HG03066 (cell line): ENCODE data around the gene PSIP1.
"Not testable (repeated sequence)": the region's sequence is repeated elsewhere in the genome, so short reads cannot be mapped to it uniquely, and the experiment has no call there.

ENCODE experiments used
- ATAC-seq: cut with Tn5 transposase; IDR thresholded peaks from one replicate; pipeline ENCODE4 v1.9.1; 2021; ENCODE audit warnings: low read depth; ENCODE audit not compliant: unreplicated experiment

PSIP1 gene

DNA sequence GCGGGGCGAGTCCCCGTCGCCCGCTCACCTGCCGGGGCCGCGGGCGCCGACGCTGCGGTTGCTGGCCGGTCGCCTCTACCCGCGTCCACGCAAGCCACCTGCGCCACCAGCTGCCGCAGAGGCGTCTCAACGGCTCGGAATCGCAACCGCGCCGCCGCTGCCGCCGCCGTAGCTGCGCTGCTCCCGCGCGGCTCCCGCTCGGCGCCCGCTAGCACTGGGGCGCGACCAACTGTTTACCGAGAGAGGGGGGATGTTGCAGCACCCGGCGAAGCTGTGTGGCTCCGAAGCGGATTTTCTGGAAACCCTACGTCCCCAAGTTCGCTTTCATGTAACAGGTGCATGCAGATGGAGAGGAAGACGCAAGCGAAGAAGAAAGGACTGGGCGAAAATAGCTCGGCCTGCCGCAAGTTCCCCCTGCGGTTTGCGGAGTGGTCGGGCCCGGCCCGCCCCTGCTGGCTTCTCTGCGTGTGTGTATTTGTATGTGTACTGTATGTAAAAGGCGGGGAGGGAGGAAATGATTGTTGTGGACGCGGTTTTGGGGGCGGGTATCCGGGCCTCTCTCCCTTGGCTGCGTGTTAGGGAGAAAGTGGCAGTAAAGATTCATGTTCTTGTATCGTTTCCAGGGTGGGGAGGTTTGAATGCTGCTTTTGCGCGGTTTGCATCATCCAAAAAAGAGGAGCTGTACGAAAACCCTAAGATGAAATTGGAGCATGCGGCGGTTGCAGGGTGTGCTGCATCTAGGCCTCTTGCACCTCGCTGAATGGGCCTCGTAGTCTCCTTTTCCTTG lies at the start of gene PSIP1:
Gene PSIP1, minus strand, starts transcription at position 182 of the 787 bp plus-strand sequence. CDS start 782 bp downstream, outside the sequence.
- peak; percentile 77 for ATAC-seq

DNA sequence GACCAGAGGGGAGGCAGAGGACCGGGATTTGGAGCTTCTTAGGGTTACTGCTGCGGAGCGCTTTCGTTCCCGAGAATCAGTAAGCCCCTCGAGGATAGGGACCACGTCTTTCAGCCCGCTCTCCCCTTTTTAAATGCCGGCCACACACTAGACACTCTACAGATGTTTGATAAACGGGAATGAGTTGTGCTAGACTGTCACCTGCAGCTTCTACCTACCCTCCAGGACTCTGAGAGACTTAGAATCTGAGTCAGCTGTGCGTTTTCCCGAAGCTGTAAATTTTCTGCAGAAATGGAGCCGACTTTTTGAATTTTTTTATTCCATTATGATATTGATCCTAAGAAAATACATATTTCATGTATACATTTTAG lies 42.7 kb upstream of the PSIP1 start:
- peak; percentile 15 for ATAC-seq

DNA sequence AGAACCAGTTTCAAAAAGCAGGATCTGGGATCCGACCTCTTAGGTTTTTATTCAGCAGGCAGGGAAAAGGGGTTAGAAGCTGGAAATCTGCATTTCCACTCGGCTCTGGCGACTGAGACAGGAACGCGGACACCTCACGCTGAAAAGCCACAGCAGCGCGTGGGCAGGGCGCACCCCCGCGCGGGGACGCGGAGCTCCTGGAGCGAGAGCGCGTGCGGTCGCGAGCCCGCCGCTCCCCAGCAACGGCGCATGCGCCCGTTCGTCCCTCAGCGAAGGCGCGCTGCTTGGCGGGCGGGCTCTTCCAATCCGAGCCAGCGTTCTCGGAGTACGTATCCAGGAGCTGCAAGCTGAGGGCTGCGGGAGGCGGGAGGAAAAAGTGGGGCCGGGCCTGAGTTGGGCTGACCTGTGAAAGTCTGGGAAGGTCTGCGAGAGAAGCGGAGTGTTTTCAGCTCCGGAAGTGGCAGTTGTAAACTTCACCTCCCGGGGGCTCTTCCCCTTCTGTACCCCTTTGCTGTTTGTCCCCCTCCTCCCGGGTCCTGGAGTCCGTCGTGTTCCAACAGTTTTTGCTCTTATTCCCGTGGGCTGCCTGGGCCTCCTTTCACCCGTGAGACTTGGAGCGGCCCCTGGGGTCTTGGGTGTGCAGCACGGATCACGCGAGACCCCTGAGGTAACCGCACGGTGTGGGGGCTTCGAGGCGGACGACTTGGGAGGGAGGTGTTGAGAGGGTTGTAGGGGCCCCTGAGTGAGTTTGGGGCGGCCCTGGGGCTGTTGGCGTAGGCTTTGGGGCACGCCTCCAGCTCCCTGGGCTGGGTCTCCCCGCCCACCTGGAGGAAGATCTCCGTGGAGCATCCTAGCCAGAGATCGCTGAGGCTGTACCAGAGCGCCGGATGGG lies 42.1 kb upstream of the PSIP1 start, which contains the start of gene CCDC171:
Gene CCDC171, plus strand, starts transcription at position 408 of the 892 bp plus-strand sequence. CDS start 11,046 bp downstream, outside the sequence.
- ATAC-seq = peak; percentile 76

DNA sequence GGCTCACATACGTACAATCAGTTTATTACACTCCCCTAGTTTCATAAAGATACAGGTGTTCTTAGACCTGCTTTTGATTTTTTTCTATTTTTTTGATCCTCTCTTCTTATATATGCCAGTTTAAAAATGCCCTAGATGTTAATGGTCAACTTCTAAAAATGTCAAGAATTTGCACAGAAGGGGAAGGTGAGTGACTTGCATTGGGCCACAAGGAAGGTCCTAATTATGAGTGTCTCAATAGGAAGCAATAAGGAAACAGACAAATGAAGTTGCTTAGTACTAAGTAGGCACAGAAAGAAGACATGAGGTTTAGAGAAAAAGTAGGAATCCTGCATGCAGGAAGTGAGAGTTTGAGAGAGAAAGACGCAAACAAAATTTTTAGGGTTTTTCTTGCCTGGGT lies 38.8 kb upstream of the PSIP1 start:
- no peak for ATAC-seq

DNA sequence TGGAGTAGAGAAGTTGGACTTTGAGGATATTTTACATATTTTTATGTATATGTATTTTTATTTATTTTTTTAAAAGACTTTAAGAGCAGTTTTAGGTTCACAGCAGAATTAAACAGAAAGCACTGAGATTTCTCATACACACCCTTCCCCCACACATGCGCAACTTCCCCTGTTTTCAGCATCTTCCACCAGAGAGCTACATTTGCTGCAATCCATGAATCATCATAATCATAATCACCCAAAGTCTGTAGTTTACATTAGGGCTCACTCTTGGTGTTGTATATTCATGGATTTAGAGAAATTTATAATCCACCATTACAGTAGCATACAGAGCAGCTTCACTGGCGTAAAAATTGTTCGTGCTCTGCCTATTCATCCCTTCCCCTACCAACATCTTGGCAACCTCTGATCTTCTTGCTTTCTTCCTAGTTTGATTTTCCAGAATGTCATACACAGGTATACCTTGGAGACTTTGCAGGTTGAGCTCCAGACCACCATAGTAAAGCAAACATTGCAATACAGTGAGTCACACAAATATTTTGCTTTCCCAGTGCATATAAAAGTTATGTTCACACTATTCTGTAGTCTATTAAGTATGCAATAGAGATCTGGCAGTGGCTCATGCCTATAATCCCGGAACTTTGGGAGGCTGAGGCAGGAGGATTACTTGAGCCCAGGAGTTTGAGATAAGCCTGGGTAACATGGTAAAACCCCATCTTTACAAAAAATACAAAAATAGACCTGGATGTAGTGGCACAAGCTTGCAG lies 32.5 kb upstream of the PSIP1 start:
- ATAC-seq = no peak

DNA sequence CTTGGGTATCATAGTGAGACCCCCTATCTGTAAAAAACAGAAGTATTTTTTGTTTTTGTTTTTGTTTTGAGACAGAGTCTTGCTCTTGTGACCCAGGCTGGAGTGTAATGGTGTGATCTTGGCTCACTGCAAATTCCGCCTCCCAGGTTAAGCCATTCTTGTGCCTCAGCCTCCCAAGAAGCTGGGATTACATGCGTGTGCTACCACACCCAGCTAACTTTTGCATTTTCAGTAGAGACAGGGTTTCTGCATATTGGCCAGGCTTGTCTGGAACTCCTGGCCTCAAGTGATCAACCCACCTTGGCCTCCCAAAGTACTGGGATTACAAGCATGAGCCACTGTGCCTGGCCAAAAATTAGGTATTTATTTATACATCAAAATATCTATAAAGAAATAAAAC lies 31.9 kb upstream of the PSIP1 start:
- ATAC-seq = no peak

DNA sequence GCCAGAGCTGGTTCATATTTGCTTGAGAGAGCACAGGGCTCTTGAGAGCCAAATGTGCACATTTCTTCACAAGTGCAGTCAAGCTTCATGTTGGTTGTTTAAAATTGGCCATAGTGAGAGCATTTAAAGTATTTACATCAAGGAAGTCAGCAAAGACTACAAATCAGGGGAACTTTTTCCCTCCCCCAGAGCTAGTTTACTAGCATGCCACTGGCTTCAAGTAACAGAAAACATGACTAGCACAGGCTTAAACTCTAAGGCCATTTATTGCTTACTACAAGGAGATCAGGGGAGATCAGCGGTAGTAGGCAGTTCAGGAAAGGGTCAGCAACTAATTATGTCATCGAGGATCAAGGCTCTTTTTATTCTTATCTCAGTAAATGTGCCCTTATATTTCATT lies 31.1 kb upstream of the PSIP1 start:
- no peak for ATAC-seq

DNA sequence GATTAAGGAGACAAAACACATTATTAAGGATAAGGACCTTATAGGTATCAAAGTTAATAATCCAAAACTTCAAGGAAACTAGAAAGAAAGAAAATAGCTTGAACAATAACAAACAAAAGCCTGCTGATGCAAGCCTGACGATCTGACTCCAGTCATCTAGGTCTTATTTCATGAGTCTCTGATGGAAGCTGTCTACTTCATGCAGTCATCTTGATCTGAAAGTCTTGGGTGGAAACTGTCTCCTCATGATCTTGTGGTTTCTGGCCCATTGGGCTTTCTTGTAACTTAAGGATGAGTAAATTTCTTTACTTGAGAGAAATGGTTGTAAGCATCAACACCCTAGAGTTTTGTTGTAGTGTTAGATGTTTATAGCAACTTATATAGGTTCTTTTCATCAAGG lies 20.6 kb upstream of the PSIP1 start:
- no peak for ATAC-seq

DNA sequence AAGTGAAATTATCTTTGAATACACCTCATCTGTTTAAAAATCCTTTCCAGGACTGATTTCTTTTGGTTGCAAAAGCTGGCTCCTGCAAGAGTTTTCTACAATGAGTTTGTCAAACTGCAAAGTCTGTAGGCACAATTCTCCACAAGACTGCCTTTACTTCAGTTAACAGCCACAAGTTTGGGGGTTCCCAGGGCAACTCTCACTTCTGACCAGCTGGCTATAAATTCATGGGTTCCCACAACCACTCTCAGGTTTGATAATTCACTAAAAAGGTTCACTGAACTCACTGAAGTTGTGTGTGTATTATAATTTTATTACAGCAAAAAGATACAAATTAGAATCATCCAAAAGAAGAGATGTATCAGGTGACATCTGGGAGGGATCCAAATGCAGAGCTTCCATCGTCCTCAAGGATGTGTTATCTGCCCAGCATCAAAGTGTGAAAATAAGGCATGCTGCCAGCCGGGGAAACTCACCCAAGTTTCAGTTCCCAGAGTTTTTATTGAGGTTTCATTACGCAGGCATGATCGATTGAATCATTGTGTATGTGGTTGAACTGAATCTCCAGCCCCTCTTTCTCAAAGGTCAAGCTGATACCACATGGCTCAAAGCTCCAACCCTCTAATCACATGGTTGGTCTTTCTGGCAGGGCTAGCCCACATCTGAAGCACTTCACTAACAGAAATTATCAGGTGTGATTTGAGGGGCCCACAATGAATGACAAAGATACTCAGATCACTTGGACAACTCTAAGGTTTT lies 19.0 kb upstream of the PSIP1 start:
- ATAC-seq = peak; percentile 84

DNA sequence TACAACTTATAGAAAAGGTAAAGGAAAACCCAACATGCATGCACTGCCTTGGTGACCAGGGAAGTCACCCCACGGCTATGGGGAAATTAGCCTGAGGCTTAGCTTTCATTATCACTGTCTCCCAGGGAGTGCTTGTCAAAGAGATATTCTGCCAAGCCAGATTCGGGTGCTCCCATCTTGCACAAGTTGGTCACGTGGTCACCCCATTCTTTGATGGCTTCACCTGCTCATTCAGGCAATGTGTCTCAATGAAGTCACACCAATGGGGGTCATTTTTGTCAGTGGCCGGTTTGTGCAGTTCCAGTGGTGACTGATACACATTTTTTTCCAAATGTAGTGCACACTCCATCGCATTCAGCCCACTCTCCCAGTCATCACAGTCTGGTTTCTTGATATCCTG lies 16.3 kb upstream of the PSIP1 start:
- ATAC-seq = not testable (repeated sequence)

DNA sequence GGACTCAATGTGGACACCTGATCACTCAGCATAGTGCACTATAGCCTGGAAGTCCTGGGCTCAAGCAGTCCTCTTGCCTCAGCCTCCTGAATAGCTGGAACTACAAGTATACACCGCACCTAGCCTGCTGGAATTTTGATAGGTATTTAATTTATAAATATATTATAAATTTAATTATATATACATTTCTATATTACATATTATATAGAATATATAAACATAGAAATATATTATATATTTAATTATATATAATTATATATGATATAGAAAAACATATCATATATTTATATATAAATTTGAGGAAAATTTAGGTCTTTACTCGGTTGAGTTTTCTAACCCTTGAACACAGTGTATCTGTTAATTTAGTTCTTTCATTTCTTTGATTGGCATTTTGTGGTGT lies 15.2 kb upstream of the PSIP1 start:
- no peak for ATAC-seq

DNA sequence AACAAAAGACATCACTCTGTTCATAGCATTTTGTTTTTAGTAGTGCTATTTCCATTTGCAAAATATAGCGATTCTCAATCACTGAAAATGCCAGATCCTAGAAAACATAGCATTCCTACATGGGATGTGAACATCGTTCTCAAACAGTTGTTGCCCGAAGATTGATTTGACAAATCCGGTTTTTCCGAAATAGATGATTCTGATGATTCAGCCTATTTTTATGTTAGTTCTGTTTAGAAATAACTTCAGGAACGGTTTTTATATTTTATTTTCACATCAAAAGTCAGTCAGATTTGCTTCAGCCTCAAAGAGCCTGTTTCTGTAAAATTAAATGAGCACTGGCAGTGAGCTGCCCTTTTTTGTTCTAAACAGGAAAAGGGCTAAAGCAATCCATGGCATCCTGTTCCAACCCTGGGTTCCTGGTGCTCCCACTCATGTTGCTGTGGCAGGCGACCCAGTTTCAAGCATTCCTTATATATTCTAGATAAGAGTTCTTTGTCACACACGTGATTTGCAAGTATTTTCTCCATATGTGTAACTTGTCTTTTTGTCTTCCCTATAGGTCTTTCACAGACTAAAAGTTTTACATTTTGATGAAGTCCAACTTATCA lies 14.2 kb upstream of the PSIP1 start:
- no peak for ATAC-seq

DNA sequence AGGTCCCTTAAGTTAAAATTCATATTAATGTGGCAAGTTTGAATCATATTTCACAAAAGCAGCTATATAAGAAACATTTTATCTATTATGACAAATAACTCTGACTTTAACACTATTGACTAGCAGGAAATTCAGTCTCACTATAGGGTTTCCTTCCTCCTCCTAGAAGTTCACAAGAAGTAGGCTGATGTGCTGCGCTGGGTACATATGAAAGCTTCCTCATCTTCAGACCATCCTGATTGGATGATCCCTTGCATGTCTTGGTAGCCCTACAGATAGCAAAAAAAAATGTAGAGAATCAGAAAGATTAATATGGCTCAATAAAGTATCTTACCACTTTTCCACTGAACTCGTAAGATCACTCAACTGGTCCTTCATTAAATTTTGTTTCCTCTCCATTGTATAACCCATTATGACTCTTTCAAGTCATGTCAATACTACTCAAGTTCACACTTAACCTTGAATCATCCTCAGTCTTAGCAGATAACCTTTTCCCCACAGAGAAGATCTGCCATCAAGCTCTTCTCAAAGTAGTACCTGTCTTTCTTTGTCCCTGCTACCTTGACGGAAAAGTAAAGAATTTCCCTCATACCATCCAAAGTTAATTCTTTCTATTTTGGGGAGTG lies 11.5 kb upstream of the PSIP1 start:
- no peak for ATAC-seq

DNA sequence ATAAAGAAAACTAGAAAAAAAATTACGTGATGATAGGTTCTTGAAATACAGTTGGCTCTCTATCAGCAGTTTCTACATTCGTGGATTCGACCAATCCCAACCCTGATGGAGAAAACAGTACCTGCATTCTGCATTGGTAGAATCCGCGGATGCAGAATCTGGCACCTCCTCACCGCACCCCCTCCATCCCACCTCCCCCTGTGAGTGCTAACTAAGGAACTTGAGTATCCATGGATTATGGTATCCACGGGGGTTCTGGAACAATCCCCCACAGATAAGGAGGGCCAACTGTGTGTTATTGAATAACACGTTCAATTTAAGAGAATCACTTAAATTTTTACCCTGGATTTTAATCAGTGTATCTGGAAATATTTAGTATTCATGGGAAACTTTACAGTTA lies 10.5 kb upstream of the PSIP1 start:
- no peak for ATAC-seq

DNA sequence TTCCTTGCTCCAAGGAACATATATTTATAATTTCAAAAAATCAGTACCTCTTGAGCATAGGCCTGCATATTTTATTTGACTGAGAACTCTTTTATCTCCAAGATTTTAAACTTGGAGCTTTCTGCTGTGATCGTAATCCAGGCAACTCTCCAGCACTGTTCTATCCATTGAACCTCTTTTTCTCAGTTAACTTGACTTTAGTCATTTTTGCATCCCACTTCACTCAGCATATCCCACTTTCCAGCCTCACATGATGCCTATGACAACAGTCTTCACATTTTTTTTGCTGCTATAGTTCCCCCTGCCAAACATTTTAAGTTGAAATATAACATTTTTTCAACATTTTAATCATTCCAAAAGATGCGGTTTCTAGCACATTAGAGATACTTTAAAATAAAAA lies 9.1 kb upstream of the PSIP1 start:
- no peak for ATAC-seq

DNA sequence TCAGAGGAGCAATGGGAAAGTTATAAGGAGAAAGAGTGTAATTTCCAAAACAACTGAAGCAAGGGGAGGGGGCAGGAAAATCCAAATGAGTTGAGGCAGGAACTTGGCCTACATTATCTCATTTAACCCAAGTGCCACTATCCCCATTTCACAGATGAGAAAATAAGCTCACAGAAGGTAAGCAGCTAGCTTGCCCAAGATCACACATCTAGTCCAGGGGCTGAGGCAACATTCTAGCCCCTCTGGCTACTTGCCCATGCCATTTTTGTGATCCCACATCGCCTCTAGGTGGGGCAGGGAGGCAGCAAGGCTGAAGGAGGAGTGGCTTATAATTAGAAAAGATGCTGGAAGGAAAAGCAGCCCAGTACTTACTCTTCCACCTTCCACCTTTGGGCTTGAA lies 2.6 kb upstream of the PSIP1 start:
- no peak for ATAC-seq

DNA sequence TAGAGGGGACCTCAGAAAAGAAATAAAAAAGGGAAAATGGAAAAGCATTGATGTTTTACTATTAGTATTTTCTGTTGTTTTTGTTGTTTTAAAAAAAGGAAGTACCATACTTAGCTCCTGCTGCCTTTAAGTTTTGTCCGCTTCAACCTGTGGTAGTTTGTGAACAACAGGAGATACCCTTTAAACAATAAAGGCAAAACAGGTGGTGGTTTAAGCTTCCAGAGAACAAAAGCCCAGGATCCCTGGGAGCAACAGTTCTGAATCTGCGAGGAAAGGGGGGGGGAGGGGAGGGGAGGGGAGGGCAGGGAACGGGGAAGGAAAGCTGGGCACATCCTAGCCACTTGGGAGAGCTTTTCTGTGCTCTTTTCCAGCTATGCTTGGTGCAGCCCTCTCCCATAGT lies 2.1 kb upstream of the PSIP1 start:
- ATAC-seq = no peak

DNA sequence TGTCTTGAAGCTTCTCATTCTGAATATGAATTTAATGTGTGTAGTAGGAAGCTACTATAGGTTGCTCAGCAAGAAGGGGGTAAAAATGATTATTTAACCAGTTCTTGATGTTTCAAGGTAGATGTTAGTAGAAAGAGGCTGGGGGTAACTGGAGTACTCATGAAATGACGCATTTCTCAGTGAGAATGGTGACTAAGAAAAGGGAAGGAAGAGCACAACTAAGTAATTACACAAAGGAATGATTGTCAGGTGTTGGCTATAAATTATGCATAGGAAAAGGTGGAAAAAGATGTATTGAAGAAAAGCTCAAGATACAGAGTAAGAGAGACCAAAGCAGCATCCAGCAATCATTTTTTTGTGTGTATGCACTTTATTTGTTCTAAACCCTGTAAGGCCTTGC lies 1.4 kb upstream of the PSIP1 start:
- ATAC-seq = no peak
